IMR-90 (cell line): Measurements from ENCODE around the gene DENR.

Source experiments
- CEBPB ChIP-seq: IDR thresholded peaks from 2 replicates; pipeline ENCODE4 v1.6.1; 2012; ENCODE audit warnings: low read depth, low read length, improper control_type of control experiment
- CTCF ChIP-seq: conservative IDR thresholded peaks from 2 replicates; pipeline ENCODE4 v1.5.1; 2012; ENCODE audit warnings: mild to moderate bottlenecking, low read depth, low read length, improper control_type of control experiment
- FOS ChIP-seq: fragments of 150-350 bp; IDR thresholded peaks from 2 replicates; pipeline ENCODE4 v1.6.1; 2016; ENCODE audit warnings: low read depth, low read length
- MAZ ChIP-seq: IDR thresholded peaks from 2 replicates; pipeline ENCODE4 v1.6.1; 2012; ENCODE audit warnings: low read depth, mild to moderate bottlenecking, low read length, improper control_type of control experiment, moderate library complexity, borderline replicate concordance
- NFE2L2 ChIP-seq: fragments of 150-350 bp; IDR thresholded peaks from 2 replicates; pipeline ENCODE4 v1.6.1; 2016; ENCODE audit warnings: low read depth, mild to moderate bottlenecking, low read length
- POLR2A ChIP-seq: IDR thresholded peaks from 2 replicates; pipeline ENCODE4 v1.6.1; 2012; ENCODE audit warnings: mild to moderate bottlenecking, low read depth, low read length
- RAD21 ChIP-seq: IDR thresholded peaks from 2 replicates; pipeline ENCODE4 v1.6.1; 2012; ENCODE audit warnings: low read length, improper control_type of control experiment

- TF ChIP-seq FOS (no peak), CTCF (no peak), POLR2A (no peak), CEBPB (no peak), RAD21 (no peak), NFE2L2 (no peak), MAZ (no peak)
Measured at GRCh38 chr12:122795807-122796206, 43.2 kb downstream of the DENR start.
